GM13977 (cell line): ENCODE measurements around the gene TMEM163.
"Not testable (repeated sequence)": the region's sequence is repeated elsewhere in the genome, so short reads cannot be mapped to it uniquely, and the experiment has no call there.

Source experiments
- DNase-seq: peaks from one replicate; pipeline ENCODE4 v3.0.0; 2012; ENCODE audit warnings: low spot score
- in situ Hi-C: fragments of 300-500 bp; cut with MboI; formaldehyde crosslinking; loops from one replicate; pipeline ENCODE4 v1.12.0; 2022; ENCODE audit warnings: low sequenced_read_pairs, low pct_unique_long_range_greater_than_20kb, mixed read lengths, inconsistent platforms; ENCODE audit not compliant: unreplicated experiment
- TF ChIP-seq, protein P1 (sequence below): IDR thresholded peaks from 2 replicates; pipeline ENCODE4 v1.5.1; 2012; ENCODE audit warnings: mild to moderate bottlenecking, control low read depth; ENCODE audit not compliant: insufficient read depth; ENCODE audit errors: extremely low read depth, missing control alignments

The TMEM163 gene

DNA sequence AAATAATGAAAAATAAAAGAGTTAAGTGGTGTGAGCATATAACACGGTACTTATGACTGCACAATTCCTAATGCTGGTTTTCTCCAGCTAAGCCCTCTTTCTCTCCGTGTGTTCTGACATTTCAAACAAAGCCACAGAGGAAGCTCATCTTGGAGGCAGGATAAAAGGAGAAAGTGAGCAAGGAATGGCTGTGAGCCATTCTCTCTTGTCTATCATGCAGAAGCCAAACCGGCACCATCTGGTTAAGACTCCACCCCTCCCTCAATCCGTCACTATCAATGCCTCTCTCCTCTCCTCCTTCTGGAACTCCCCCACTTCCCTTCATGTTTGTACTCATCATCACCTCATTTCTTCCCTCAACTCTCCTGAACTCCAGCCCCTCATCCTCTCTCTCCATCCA is 210.4 kb downstream of the TMEM163 start:
- TF ChIP-seq, protein P1, sequence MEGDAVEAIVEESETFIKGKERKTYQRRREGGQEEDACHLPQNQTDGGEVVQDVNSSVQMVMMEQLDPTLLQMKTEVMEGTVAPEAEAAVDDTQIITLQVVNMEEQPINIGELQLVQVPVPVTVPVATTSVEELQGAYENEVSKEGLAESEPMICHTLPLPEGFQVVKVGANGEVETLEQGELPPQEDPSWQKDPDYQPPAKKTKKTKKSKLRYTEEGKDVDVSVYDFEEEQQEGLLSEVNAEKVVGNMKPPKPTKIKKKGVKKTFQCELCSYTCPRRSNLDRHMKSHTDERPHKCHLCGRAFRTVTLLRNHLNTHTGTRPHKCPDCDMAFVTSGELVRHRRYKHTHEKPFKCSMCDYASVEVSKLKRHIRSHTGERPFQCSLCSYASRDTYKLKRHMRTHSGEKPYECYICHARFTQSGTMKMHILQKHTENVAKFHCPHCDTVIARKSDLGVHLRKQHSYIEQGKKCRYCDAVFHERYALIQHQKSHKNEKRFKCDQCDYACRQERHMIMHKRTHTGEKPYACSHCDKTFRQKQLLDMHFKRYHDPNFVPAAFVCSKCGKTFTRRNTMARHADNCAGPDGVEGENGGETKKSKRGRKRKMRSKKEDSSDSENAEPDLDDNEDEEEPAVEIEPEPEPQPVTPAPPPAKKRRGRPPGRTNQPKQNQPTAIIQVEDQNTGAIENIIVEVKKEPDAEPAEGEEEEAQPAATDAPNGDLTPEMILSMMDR = no peak
- in situ Hi-C loops = no loop called here
- no peak for DNase-seq

DNA sequence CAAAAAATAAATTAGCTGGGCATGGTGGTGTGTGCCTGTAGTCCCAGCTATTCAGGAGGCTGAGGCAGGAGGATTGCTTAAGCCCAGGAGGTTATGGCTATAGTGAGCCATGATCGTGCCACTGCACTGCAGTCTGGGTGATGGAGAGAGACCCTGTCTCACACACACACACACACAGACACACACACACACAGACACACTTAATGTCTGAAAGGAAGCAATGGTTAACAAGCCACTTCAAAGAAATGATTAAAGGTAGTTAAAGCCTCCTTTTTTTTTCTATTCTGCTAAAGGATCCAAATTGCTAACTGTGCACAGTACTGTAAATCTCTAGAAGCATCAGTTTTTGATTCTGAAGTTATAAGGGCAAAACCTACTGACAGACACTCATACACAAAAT is 211.1 kb downstream of the TMEM163 start:
- in situ Hi-C loops = no loop called here
- no peak for DNase-seq
- TF ChIP-seq, protein P1 = no peak

- in situ Hi-C loops, DNase-seq: not testable (repeated sequence)
Measured at GRCh38 chr2:134507159-134507558, 211.6 kb downstream of the TMEM163 start.

DNA sequence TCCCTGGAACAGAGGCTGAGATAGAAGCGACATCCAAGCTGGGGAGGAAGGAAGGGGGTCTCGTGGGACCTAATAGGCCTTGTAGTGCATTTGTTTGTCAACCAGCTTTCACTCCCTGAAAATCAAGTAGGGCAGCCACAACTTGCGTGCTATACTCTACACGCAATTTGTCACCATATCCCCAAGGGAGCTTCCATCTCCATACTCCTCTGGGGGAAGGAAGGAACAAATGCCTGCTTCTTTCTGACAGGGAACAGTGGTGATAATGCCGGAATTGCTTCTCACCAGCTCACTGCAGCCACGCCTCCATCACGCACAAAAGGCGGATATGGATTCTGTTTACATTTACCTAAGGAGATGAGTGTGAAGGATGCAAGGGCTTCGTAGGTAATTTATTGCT is 213.4 kb downstream of the TMEM163 start:
- DNase-seq = no peak

GRCh38 chr2:134504586-134505336 is 214.0 kb downstream of the TMEM163 start:
- no peak for DNase-seq
- TF ChIP-seq, protein P1 = no peak
- in situ Hi-C loops = no loop called here

More for the DNA sequence above, 213.4 kb downstream of the TMEM163 start:
- TF ChIP-seq, protein P1 = no peak
- in situ Hi-C loops = no loop called here

GRCh38 chr2:134502104-134502503 is 216.7 kb downstream of the TMEM163 start:
- in situ Hi-C loops = no loop called here
- DNase-seq = no peak
- TF ChIP-seq, protein P1 = no peak

GRCh38 chr2:134501476-134502091 is 217.2 kb downstream of the TMEM163 start:
- in situ Hi-C loops = no loop called here
- TF ChIP-seq, protein P1 = no peak
- no peak for DNase-seq
